Amniotic epithelial cell (primary cell): ENCODE data around the gene RALGAPB.
"Not testable (repeated sequence)": the region's sequence is repeated elsewhere in the genome, so short reads cannot be mapped to it uniquely, and the experiment has no call there.

ENCODE experiments used
- DNase-seq: peaks from one replicate; pipeline ENCODE4 v3.0.0-alpha.2; 2010; ENCODE audit warnings: low read depth

RALGAPB gene

GRCh38 chr20:38497246-38497935, 24.7 kb downstream of the RALGAPB start:
- DNase-seq: peak; percentile 13

GRCh38 chr20:38498909-38499308, 26.3 kb downstream of the RALGAPB start:
- no peak for DNase-seq

- DNase-seq: no peak
These were observed 26.7 kb downstream of the RALGAPB start for GRCh38 chr20:38499366-38499765.

- DNase-seq: no peak
These were observed 29.3 kb downstream of the RALGAPB start for GRCh38 chr20:38501858-38502436.

GRCh38 chr20:38504368-38505090, 31.9 kb downstream of the RALGAPB start:
- no peak for DNase-seq

GRCh38 chr20:38505091-38505455, 32.4 kb downstream of the RALGAPB start:
- DNase-seq: no peak

GRCh38 chr20:38511726-38512125, 39.1 kb downstream of the RALGAPB start:
- not testable (repeated sequence) for DNase-seq

GRCh38 chr20:38514185-38514584, 41.5 kb downstream of the RALGAPB start:
- no peak for DNase-seq

GRCh38 chr20:38514947-38515346, 42.3 kb downstream of the RALGAPB start:
- no peak for DNase-seq

GRCh38 chr20:38515631-38516030, 43.0 kb downstream of the RALGAPB start:
- DNase-seq: no peak

GRCh38 chr20:38519426-38519825, 46.8 kb downstream of the RALGAPB start:
- no peak for DNase-seq

- no peak for DNase-seq
These were observed 47.6 kb downstream of the RALGAPB start for GRCh38 chr20:38520261-38520660.

GRCh38 chr20:38523697-38524096, 51.1 kb downstream of the RALGAPB start:
- peak; percentile 68 for DNase-seq

- no peak for DNase-seq
These were observed 55.5 kb downstream of the RALGAPB start for GRCh38 chr20:38528167-38528566.

GRCh38 chr20:38531021-38531420, 58.4 kb downstream of the RALGAPB start:
- no peak for DNase-seq

- DNase-seq: no peak
These were observed 62.1 kb downstream of the RALGAPB start for GRCh38 chr20:38534756-38535155.

GRCh38 chr20:38536310-38536709, 63.7 kb downstream of the RALGAPB start:
- DNase-seq: no peak

- no peak for DNase-seq
These were observed 64.5 kb downstream of the RALGAPB start for GRCh38 chr20:38537176-38537575.

- no peak for DNase-seq
These were observed 66.1 kb downstream of the RALGAPB start for GRCh38 chr20:38538789-38539188.

GRCh38 chr20:38543014-38543906, 70.6 kb downstream of the RALGAPB start:
- DNase-seq: peak; percentile 36

GRCh38 chr20:38545771-38546170, 73.1 kb downstream of the RALGAPB start:
- DNase-seq: no peak
